HG03521 (cell line): ENCODE results near the gene RPEL1.
A peak's percentile ranks its signal among the peaks of the same experiment; 100 is the strongest.
"Not testable (repeated sequence)": the region's sequence is repeated elsewhere in the genome, so short reads cannot be mapped to it uniquely, and the experiment has no call there.

ENCODE experiments used
- ATAC-seq: cut with Tn5 transposase; IDR thresholded peaks from one replicate; pipeline ENCODE4 v1.9.1; 2021; ENCODE audit warnings: mild to moderate bottlenecking, moderate library complexity; ENCODE audit not compliant: unreplicated experiment

RPEL1 gene

DNA sequence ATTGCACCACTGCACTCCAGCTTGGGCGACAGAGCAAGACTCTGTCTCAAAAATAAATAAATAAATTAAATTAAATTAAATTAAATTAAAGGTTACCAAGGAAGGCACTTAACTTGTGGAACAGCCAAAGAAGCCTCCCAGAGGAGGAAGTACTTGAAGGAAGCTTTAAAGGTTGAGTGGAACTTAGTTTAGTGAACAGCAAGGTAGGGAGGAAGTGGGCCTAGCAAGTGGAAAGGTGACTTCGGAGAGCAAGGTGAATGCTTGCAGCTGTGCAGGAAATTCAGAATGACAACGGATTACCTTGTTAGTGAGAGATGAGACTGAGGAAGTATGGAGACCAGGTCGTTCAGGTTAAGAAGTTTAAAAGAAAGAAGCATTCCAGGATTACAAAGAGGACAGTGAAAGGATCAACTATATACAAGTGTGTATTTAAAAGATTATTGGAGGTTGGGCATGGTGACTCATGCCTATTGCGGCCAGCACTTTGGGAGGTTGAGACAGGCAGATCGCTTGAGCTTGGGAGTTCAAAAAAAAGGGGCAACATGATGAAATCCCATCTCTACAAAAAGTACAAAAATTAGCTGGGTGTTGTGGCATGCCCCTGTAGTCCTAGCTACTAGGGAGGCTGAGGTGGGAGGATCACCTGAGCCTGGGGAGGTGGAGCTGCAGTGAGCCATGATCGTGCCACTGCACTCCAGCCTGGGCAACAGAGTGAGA, 12.8 kb upstream of the RPEL1 start:
- ATAC-seq = no peak

DNA sequence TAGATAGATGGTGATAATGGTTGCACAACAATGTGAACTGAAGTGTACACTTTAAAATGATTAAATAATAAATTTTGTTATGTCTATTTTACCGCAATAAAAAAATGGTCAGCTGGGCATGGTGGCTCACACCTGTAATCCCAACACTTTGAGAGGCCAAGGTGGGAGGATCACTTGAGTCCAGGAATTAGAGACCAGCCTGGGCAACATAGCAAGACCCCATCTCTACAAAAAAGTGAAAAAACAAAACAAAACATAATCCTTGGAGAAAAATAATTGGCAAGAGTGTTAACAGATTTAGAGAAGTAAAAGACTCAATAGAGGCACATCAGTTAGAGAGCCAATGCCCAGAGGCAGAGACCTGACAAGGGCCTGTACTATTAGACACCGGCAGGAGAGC, 9.9 kb upstream of the RPEL1 start:
- ATAC-seq = no peak

DNA sequence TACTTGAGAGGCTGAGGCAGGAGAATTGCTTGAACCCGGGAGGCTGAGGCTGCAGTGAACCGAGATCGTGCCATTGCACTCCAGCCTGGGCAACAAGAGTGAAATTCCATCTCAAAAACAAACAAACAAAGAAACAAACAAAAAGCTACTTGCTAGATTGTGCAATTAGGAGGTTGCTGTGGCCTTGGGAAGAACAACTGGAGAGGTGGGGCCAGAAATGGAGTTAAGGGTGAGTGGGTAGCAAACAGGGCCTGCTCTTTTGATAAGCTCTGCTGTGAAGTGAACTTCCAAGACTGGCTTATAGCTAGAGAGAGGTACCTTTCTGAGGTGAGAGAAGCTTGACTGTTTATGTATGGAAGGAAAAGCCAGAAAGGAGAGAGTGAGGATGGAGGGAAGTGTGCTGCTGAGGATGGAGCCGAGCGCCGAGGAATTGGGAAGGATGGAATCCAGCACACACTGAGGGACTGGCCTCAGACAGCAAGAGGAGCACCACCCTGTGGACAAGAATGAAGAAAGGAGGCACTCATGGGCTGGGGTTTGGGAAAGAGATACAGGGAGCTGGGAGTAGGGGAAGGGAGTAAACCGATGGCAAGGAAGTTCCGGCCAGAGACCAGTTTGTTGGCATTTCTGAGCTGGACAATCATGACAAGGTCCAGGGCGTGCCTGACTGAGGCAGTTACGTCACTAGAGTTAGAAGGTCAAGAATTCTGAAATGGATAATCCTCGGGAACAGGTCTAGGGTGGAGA, 7.0 kb upstream of the RPEL1 start:
- no peak for ATAC-seq

DNA sequence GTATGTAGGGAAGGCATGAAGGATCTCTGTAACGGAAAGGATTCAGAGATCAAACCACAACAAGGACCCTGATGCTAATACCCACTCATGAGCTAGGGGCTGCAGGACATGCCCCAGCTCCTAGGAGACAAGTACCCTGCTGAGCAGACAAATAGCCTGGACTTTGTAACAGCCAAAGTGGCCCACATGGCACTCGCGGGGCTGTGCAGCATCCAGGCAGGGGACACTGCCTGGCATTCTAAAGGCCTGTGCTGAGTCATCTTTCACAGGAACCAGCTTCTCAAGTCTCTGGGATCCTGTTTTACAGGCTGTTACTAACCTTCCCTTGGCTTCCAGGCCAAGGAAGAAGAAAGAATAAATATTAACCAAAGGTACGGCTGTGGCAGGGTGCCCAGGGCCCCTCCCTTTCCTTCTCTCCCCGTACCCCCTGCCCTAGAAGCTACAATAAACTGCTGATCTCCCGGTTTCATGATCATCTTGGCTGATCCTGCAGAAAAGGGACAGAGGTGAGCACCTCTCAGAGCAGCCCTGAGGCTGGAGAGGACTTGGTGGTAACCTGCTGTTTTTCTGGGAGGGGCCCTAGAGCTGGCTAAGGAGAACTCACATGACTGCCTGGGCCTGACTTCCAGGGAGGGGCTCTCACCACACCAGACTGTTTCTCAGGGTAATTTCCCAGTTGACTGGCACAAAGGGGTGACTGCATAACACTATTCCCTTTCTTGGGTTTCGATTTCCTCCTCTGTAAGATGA, 4.2 kb upstream of the RPEL1 start:
- ATAC-seq = no peak

DNA sequence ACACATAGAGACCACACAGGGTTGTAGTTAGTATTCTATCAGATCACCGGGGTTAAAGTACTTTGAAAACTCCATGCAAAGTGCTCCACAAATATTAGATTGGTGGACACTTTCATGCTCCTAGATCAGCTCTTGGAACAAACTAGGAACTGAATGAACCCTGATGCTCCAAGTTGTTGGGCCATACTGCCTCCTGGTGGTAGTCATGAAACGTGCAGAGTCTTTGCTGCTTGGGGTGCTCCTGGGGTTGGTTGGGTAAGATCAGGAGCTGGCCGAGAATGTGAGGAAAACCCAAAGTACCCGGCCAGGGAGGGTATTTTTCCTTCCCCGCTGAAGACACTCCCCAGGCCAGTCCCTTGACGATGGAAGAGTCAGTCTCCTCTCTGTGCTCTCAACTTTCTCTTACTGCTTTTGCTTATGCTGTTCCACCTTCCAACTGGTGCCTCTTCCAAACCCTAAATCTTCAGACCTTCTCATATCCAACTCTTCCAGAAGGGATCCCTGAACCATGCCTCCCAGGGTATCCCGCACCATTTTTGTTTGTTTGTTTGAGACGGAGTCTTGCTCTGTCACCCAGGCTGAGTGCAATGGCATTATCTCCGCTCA, 918 bp upstream of the RPEL1 start:
- no peak for ATAC-seq

DNA sequence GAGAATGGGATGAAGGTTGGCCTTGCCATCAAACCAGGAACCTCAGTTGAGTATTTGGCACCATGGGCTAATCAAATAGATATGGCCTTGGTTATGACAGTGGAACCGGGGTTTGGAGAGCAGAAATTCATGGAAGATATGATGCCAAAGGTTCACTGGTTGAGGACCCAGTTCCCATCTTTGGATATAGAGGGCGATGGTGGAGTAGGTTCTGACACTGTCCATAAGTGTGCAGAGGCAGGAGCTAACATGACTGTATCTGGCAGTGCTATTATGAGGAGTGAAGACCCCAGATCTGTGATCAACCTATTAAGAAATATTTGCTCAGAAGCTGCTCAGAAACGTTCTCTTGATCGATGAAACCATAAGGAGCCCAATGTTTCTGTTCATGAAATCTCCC, 637 bp downstream of the RPEL1 start:
- ATAC-seq = no peak

DNA sequence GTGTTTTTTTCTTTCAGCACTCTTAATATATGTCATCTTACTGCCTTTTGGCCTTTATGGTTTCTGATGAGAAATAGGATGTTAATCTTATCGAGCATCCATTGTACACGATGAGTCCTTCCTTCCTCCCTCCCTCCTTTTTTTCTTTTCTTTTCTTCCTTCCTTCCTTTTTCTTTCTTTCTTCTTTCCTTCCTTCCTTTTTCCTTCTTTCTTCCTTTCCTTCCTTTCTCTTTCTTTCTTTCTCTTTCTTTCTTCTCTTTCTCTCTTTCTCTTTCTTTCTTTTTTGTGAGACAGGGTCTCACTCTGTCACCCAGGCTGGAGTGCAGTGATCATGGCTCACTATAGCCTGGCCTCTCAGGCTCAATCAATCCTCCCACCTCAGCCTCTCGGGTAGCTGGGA, 8.4 kb downstream of the RPEL1 start:
- ATAC-seq = no peak

DNA sequence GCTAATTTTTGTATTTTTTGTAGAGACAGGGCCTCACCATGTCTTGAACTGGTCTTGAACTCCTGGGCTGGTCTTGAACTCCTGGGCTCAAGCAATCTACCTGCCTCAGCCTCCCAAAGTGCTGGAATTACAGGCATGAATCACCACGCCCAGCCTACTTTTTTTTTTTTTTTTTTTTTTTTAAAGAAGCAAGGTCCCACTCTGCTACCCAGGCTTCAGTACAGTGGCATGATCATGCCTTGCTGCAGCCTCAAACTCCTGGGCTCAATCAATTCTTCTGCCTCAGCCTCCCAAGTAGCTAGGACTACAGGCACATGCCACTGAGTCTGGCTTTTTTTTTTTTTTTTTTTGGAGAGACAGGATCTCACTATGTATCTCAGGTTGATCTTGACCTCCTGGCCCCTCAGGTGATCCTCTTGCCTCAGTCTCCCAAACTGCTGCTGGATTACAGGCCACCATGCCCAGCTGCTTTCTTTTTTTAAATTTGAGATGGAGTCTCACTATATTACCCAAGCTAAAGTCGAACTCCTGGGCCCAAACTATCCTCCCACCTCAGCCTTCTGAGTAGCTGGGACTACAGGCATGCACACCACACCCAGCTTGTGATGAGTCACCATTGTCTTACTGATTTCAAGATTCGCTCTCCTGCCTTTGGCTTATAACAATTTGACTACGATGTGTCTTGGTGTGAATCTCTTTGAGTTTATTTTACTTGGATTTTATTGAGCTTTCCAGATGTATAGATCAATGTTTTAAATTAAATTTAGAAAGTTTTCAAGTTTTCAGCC, 9.0 kb downstream of the RPEL1 start:
- no peak for ATAC-seq

DNA sequence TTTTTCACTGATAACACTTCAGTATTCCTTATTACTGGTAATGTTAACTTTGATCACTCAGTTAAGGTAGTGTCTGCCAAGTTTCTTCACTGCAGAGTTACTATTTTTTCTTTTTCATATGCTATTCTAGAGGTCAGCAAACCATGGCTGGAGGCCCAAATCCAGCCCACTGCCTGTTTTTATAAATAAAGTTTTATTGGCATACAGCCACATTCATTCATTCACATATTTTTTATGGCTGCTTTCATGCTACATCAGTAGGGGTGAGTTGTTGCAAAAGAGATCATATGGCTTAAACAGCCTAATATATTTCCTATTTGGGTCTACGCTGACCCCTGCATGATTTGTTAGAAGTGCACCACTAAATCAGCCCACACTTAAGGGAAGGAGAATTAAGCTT, 10.9 kb downstream of the RPEL1 start:
- ATAC-seq = no peak

DNA sequence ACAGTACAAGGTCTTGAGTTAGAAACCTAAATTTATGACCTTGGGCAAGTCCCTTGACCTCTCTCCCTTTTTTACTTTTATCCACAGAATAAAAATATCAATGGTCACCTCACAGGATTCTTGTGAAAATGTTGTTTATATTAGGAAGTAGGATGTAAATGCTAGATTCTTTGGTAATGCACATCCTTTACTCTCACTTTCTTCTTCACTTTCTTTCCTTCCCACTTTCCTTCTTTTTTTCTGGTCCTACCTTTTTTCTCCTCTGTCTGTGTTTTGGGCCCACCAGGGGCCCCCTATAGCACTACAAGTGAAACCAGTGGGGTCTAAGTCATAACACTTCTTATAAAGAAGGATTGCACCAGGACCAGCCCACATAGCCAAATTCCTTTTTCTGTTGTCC, 12.1 kb downstream of the RPEL1 start:
- no peak for ATAC-seq

DNA sequence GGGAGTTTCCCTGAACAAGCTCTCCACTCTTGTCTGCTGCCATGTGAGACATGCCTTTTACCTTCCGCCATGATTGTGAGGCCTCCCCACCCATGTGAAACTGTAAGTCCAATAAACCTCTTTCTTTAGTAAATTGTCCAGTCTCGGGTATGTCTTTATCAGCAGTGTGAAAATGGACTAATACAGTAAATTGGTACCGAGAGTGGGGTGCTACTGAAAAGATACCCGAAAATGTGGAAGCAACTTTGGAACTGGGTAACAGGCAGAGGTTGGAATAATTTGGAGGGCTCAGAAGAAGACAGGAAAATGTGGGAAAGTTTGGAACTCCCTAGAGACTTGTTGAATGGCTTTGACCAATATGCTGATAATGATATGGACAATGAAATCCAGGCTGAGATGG, 13.2 kb downstream of the RPEL1 start:
- ATAC-seq = not testable (repeated sequence)

DNA sequence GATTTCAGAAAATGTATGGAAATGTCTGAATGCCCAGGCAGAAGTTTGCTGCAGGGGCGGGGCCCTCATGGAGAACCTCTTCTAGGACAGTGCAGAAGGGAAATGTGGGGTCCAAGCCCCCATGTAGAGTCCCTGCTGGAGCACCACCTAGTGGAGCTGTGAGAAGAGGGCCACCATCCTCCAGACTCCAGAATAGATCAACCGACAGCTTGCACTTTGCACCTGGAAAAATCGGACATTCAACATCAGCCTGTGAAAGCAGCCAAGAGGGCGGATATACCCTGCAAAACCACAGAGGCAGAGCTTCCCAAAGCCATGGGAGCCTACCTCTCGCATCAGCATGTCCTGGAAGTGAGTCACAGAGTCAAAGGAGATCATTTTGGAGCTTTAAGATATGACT, 14.3 kb downstream of the RPEL1 start:
- no peak for ATAC-seq

DNA sequence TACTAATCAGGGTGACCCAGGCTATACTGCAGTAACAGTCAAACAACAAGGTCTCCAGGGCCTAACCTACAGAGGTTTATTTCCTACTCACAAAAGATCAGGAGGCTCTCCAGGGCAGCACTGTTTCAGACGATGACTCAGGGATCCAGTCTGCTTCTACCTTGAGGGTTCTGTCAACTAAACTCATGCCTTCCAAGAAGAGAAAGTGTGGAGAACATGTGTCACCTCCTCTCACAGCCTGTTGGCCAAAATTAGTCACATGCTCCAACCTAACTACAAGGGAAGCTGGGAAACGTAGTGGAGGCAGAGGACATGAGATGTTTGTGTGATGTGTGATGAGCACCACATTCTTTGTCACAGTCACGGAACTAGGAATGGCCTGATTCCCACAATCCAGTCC, 16.5 kb downstream of the RPEL1 start:
- no peak for ATAC-seq

DNA sequence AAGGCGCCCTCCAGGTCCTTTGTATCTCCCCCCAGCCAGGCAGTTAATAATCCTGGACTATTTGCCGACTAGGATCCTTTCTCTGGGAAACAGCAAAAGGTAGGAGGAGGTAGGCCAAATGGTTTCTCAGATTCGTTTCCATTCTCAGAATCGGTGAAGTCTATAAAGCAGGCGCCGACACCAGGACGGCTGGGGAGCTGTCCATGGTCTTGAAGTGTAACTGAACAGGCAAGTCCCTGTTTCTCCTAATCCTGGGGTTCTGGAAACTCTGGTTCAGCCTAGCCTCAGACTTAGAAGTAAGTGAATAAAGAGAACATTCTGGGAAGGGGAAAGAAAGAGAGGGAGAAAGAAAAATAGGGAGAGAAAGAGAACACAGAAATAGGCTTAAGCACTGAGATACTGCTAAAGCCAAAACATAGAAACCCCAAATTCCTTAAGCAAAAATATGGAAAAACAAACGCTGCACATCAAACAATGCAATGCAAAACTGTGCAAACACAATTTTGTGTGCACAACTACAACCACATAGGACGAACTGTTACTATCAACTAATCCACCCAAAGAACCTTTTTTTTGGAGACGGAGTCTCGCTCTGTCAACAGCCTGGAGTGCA, 20.1 kb downstream of the RPEL1 start:
- ATAC-seq = no peak

DNA sequence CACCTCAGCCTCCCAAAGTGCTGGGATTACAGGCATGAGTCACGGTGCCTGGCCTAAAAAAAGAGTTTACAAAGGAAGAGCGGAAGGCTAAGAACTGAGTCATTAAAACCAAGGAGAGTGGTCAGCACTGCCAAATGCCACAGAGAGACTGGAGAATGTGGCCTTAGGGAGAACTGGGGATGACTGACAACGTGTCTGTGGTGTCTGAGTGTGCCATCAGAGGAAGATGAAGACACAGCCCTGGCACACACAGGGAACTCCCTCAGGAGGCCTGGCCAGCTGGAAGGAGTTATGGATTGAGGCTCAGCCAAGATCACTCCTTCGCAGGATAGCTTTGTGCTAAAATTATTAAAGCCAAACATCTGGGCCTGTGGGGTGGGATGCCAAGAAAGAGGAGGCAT, 27.4 kb downstream of the RPEL1 start:
- ATAC-seq = no peak

DNA sequence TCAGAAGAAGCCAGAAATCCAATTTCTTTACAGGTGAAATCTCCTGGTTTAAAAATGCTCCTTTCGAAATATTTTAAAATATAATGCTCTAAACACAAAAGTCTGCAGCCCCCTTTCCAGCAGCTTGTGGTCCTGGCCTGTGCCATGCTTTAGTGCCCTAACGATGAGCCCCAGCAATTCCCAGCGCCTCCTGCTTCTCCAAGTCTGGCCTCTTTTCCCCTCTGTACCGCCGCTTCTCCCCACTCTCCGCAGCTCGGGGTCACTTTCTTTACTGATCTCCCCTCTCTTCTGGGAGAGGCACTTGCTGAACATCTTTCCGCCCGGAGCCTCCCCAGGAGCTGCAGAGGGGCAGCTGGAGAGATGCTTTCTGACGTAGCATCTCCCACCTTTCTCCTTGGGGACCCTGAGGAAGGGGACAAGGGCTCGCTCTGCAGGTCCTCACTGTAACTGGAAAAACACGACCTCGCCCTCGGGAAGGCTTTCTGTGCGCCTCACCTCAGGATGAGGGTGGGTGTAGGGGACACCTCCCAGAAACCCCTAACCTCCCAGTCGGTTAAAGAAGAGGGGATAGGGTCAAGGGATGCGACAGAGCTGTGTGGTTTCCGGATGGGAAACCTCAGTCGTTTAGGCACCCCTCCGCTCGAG, 30.7 kb downstream of the RPEL1 start:
- no peak for ATAC-seq

DNA sequence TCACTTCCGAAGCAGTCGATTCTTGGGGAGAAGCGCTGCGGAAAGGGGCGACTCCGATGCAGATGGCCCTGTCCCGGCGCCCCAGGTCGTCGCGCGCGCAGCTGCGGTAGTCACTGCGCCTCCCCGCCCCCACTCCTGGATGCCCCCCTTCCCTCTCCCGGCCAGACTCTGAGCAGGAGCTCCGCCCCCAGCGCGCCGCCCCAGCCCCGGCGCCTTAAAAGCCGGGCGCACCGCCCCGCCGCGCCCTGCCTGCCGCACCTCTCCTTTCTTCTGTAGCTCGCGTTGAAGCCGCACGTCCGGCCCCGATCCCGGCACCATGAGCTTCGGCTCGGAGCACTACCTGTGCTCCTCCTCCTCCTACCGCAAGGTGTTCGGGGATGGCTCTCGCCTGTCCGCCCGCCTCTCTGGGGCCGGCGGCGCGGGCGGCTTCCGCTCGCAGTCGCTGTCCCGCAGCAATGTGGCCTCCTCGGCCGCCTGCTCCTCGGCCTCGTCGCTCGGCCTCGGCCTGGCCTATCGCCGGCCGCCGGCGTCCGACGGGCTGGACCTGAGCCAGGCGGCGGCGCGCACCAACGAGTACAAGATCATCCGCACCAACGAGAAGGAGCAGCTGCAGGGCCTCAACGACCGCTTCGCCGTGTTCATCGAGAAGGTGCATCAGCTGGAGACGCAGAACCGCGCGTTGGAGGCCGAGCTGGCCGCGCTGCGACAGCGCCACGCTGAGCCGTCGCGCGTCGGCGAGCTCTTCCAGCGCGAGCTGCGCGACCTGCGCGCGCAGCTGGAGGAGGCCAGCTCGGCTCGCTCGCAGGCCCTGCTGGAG, 31.4 kb downstream of the RPEL1 start, which contains the start of gene INA:
TSS of gene INA (plus strand) at position 243 of the 817 bp plus-strand sequence. CDS start at position 317, 74 bp downstream.
- ATAC-seq = peak; percentile 61

DNA sequence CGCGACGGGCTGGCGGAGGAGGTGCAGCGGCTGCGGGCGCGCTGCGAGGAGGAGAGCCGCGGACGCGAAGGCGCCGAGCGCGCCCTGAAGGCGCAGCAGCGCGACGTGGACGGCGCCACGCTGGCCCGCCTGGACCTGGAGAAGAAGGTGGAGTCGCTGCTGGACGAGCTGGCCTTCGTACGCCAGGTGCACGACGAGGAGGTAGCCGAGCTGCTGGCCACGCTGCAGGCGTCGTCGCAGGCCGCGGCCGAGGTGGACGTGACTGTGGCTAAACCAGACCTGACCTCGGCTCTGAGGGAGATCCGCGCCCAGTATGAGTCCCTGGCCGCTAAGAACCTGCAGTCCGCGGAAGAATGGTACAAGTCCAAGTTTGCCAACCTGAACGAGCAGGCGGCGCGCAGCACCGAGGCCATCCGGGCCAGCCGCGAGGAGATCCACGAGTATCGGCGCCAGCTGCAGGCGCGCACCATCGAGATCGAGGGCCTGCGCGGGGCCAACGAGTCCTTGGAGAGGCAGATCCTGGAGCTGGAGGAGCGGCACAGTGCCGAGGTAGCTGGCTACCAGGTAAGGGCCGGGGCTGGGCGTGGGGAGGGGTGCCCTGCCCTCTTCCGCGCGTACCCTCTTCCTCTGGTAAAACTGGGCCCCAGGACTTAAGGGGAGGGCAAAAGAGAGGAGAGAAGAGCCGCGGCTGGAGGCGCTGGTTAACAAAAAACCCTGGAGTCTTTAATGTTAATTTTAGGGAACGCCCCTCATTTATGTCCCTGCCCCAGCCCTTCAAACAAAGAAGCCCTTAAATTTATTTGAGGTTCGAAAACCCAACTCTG, 32.2 kb downstream of the RPEL1 start:
- no peak for ATAC-seq
